GM21529 (cell line): Measurements from ENCODE around the gene RHEBL1.
"Not testable (repeated sequence)": the region's sequence is repeated elsewhere in the genome, so short reads cannot be mapped to it uniquely, and the experiment has no call there.

Source experiments
- ATAC-seq: cut with Tn5 transposase; IDR thresholded peaks from one replicate; pipeline ENCODE4 v1.9.1; 2021; ENCODE audit not compliant: unreplicated experiment

The RHEBL1 gene

DNA sequence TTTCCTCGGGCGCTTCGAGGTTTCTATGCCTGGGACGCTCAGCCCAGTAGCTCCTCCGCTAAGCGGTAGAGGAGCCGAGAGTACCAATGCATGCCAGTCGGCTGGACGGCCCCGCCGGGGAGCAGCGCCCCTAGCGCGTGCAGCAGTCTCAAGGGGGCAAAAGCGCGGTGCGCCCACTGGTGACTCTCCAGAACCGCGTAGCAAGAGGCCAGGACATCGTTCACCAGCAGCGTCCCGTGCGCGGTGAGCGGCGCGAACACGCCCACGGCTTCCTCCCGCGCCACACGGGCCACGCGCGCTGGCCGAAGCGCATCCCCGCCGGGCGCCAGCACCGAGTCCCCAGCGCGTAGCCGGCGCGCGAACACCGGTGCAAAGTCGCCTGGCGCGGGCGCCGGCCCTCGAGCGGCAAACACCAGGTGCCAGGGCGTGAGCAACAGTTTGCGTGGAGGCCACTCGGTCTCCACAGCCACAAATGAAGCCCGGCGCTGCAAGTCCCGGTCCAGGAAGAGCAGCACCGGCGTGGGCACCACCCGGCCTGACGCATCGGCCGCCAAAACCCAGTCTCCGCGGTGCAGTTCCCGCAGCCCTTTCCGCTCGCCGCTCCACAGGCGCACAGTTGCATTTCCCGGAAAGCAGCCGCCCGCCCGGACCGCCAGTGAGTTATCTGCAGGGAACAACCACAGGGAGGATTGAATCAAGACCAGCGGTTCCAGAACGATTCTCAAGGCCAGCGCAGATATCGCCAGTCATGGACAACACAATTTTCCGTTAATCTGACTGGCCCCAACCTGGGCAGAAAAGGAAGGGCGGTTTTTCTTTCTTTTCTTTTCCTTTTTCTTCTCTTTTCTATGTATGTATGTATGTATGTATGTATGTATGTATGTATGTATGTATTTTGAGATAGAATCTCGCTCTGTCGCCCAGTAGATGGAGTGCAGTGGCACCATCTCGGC, 20.3 kb upstream of the RHEBL1 start:
- ATAC-seq = no peak

DNA sequence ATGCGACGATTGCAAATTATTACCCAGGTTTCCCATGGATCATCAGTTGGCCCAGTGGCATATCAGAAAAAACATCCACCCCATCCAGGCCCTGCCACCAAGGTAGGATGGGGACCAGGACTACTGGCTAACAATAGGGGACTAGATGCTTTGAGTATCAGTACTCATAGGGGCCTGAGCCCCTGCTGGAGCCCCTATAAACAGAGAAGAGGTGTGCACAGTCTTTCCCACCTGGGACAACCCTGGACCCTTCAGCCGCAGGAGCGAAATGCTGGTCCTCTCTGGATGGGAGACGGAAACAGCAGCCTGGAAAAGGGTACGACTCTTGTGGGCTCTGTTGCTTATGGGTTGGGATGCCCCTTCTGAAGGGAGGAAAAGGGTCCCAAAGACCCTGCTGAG, 19.2 kb upstream of the RHEBL1 start:
- no peak for ATAC-seq

DNA sequence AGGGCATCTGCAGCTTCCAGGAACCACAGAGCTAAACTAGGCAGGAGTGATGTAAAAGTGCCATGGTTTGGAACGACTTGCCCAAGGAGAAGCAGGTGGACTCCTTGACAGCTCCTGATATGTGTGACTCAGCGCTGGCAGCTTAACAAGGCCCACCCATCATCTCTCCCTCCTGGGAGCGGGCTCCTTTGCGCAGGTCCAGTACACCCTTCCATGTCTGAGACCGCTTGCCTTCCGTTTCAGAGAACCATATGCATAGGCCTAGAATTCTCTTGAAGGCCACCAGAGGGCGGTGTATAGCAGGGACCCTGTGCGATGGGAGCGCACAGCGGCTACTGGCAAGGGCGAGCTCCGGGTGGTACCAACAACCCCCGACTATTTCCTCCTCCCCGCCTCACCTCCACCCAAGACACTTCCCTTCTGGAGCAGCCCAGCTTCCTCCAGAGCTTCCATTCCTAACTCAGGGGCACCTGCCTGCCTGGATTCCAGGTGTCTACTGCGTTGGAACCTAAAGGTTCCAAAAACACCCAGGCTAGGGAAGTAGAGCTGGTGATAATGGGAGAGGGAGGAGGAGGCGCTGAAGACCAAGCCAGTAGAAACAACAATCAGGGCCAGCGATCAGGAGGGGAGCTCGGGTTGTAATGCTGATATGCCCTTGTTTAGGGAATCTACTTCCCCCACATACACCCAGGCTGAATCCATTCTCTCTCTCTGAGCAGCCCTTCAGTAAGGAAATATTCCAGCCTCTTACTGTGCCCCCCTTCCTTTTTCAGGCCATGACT, 18.6 kb upstream of the RHEBL1 start:
- peak; percentile 87 for ATAC-seq

DNA sequence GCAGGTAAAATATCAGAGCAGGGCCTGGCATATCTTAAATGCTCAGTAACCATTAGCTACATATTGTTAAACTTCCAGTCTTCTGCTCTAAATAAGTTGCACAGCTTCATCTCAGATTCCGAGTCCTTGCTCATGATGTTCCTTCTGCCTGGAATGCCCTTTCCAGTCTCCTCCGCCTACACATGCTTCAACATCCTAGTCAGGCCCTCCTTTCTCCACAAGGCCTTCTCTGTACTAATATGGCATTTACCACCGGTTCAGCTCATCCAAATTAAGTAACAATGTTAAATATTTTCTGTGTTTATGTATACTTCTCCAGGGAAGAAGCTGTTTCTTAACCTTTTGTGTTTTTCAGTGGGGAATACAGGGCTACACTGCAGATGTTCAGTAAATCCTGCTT, 16.3 kb upstream of the RHEBL1 start:
- ATAC-seq = no peak

DNA sequence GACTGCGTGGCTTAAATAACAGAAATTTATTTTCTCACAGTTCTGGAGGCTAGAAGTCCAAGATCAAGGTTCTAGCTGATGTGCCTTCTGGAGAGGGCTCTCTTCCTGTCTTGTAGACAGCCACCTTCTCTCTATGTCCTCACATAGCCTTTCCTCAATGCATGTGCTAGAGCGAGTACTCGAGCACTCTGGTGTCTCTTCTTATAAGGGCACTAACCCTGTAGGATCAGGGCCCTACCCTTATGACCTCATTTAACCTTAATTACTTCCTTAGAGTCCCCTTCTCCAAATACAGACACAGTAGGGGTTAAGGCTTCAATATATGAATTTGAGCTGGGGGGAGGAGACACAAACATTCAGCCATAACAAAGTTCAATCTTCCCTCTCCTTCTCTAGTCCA, 14.7 kb upstream of the RHEBL1 start:
- ATAC-seq = no peak

DNA sequence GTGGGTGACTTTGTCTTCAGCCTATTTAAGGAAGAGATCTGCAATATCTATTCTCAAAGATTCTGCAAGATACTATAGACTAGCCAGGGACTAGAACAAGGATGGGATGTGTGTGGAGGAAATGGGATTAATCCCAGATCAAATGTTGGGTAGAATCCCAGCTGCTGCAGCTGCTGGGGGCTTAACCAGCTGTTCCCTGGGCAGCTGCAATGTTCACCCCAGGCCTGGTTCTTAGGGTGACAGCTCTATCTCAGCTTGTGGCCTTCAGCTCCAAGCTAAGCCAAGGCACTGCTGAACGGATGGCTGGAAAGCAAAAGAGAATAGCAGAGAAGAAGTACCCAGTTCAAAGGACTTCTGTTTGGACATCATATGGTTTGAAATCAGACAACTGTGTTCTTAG, 10.0 kb upstream of the RHEBL1 start:
- ATAC-seq = no peak

DNA sequence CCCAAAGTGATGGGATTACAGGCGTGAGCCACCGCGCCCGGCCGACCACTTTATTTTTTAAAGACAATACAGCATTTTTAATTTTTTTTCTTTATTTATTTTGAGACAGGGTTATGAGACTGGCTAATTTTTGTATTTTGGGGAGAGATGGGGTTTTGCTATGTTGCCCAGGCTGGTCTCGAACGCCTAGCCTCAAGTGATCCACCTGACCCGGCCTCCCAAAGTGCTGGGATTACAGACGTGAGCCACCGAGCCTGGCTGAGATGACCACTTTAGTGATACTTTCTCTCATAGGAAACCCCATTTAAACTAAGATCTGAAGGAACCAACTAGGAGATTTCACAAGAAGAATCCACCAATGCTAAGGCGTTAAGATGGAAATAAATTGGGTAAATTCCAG, 1.2 kb upstream of the RHEBL1 start:
- no peak for ATAC-seq

DNA sequence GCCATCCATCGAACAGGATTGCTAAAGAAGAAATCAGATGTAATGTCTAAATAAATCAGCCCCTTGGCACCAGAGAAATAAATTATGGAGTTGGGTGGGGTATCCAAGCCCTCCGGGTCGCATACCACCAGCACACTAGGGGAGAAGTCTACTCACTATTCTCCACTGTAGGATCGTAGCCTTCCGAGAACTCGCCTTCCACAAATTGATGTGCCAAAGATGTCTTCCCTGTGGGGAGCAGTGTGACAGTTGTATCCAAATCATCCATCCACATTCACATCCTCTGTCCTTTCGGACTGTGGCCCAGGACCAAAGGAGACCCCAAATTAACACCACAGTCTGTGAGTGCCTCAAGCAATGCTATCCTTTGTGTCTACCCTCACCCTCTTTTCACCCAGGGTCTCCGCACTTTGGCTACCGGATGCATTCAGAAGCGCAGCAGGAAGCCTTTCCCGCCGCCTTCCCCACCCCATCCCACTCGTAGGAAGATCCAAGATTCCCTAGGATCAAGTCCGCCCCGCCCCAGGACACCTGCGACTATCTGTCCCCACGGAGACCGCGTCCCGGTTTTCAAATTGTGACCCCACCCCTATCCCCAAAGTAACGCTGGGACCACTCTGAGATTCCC, 786 bp downstream of the RHEBL1 start:
- no peak for ATAC-seq

DNA sequence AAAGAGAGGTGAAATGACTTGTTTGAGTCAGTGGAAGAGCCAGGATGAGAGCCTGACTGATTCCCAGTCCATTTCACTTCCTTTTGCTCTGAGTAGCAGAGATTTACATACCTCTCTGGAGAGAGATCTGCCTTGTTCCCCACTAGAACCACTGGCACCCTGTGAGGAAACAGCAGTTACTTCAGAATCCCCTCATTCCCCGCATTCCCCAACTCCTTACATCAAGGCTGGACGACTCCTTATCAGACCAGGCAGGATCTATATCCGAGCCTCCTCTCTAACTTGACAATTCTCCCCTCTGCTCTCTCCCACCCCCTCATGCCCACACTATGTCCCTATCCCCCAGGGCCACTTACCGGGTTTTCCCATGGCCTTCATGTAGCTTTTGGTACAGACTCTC, 3.7 kb downstream of the RHEBL1 start:
- no peak for ATAC-seq

DNA sequence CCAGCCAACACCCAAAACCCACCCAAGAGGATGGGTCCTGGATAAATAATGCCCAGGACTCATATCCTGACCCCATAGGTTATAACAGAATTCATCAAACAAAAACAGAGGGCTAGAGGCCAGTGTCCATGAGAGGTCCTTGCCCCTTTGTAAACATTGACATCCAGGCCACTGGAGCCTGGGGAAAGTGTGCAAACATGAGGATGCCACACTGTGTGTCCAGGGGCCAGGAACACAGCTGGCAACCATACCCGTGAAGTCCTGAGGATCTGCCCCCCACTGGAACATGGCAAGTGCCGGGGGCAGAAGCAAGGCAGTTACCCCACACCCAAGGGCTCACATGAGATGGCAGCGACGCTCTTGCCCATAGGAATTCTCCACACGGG, 5.0 kb downstream of the RHEBL1 start:
- no peak for ATAC-seq

DNA sequence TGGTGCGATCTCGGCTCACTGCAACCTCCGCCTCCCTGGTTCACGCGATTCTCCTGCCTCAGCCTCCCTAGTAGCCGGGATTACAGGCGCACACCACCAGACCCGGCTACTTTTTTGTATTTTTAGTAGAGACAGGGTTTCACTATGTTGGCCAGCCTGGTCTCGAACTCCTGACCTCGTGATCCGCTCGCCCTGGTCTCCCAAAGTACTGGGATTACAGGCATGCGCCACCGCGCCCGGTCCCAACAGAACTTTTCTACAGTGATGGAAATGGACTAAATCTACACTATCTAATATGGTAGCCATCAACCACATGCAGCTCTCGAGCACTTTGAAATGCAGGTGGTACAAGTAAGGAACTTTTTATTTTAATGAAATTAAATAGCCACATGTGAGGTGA, 7.9 kb downstream of the RHEBL1 start:
- not testable (repeated sequence) for ATAC-seq

DNA sequence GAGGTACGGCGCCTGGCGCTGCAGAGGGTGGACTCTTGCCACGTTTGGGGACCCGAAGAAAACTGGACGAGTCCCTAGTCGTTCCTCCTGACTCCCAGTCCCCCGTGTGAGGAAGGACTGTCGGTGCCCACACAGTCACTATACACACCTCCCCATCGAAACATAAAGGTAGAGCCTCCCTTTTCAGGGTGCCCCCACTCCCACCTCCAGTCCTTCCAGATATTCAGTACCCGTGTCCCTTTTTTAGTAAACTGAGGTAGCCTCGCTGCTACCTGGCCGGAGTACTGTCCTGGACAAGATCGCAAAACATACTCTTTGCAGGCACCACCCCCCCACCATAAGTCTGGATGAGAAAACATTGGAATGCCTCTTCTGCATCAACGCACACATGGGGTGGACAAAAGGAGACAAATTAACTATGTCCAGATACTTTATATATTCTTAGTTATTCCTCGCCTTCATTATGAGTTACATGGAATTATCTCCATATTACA, 8.6 kb downstream of the RHEBL1 start:
- peak; percentile 1 for ATAC-seq

DNA sequence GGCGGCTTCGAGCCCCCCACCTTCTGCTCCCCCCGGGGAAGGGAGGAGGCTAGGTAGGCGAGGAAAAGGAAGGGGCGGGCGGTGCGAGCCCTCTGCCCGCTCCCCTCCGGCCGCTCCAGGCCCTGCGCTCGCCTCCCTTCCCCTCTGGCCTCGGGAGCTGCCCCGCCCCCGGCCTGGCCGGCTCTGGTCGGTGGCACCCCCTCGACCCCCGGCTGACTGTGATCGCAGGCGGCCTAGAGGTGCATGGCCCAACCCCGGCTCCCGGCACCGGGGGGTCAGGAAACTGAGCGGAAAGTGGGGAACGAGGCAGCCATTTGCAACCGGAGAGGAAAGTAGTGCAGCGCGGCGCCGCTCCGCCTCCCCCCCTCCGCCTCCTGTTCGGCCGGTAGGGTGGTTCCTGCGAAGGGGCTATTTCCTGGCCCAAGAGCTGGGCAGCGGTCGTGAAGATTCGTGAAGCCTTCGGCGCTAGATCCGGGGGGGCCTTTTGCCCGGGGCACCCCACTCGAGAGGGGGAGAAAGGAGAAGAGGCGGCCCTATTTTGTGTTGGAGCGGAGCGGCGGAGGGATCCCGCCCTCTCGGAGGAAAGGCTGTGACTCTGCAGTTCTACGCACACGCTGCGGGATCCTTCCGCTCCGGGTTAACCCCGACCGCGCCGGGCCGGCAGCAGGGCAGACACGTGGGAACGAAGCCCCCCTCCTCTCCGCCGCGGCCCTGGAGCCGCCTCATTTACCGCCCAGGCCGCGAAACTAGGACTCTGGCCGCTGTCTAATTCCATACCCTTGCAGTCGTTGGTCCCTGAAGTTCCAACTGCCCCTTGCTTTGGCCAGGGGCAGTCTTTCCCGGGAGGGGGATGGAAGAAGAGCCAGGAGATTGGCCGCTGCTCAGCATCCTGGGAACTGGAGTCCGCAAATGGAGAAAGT, 9.3 kb downstream of the RHEBL1 start, which contains the start of gene KMT2D:
TSS of gene KMT2D (minus strand) at position 558 of the 920 bp plus-strand sequence. CDS start 5,470 bp downstream, outside the sequence.
- ATAC-seq = peak; percentile 52

DNA sequence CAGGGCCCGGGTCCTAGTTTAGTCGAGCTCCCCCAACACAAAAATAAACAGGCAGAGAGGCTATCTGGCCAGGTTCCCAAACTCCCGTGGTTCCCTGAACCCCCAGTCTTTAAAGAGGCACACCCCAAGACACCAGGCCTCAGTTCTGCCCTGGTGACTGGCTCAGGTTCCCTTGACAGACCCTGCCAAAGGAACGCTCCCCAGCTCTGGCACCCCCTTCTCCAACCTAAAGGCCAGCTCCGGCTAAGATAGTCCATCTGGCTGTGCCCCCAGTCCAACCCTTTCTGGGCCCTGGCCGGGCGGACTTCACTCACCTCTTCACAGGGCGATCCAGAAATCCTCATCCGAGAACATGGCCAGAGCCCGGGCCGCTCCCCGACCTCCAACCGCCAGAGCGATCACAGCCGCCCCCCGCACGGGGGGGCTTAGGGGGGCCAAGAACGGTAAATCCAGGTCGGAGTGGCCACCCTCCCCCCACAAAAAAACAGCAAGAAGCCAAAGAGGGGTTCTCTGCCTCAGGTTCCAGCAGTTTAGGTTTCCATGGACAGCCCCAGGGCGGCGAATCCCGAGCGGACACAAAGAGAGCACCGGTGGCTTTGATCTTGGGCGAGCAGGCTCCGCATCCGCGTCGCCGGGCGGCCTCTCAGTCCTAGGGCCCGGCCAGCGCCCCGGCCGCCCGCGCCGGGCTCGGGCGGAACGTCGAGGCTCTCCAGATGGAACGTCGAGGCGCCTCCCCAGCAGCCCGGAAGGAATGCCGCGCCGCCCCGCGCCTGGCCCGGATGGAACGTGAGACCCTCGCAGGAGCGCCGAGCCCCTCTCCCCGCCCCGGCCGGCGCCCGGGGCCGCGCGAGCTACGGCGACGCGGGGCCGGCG, 10.2 kb downstream of the RHEBL1 start:
- peak; percentile 13 for ATAC-seq

DNA sequence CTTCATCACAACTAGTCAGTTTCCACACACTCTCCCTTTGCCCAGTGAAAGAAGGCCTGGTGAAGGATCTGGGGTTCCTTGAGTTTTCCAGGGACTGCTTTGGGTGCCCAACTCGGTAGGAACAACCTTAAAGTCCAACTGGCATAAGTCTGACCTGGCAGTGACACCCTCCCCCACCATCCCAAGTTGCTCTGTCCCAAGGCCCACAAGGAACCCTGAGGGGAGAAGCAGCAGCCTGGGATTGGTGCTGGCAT, 10.8 kb downstream of the RHEBL1 start:
- ATAC-seq = no peak

DNA sequence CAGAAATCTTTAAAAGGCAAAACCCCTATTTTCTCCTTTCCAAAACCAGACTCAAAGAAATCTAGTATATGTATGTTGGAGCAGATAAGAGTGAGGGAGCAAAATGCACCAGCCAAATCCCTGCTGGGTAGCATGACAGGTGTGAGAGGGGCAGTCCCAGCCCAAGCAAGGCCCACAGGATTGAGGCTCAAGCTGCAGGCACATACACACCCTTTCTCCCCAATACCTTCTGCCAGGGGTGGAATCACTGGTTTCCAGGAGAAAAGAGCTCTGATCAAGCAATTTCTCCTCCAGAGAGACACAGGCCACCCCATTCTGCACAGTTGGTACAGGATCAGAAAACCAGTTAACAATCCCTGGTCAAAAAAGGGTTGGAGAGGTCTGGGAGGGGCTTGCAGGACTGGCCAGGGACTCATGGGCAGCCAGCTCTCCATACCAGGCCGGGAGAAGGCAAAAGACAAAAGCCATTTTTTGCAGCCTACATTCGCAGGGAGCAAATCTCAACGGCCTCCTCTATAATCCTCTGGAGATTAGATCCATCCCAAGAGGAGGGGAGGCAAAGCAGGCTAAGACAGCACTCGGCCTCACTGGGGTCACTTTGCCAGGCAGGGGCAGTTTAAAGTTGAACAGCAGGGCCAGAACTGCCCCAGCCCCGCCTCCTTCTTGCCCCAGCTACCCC, 11.3 kb downstream of the RHEBL1 start:
- ATAC-seq = no peak

DNA sequence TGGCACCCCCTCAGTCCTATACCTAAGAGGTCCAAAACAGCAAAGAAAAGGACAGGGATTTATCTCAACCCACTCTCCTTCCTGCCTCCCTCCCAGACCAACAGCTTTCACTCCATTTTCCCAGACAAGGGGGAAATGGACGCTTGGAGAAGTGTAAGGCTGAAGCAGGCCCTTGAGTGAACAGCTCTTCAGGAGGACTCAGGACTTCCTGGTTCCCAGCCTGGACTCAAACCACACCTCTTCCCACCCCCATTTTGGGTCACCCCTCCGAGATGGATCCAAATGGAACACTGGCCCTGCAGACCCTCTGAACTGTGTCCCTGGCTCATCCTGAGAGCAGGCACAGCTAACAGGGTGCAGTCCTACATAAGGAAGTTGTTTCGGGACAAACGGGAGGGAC, 11.9 kb downstream of the RHEBL1 start:
- ATAC-seq = no peak

DNA sequence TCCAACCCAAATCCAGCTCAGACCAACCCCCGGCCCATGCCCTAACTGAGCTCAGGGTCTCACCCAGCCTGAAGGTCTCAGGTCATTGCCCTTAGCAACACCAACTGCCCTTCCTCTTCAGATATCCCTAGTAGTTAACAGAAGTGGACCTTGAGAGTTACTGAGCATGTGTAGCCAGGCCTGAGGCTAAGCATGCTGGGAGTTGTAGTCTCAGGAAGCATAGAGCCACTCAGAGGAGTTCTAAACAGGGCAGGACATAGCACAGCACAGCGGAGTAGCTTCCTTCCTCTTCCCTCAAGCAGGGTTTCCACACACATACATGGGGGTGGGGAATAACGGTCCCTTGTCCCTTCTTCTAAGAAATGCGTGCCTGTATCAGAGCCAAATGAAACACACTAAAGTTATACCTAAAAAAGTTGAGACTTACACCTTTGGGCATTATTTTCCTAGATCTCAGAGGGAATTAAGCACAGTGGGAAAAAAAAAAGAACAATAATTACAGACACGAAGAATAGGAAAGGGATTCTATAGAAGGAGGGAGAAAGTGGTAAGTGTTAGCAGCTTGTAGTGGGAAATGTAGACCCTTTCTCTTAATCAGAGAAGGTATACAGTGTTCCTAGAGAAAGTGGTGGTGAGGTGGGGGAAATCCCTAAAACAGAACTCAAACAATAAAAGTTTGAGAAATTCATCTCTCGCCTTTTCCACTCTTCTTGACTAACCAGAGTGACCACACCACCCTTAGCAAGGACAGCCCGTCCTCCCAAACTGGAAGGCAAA, 13.6 kb downstream of the RHEBL1 start:
- ATAC-seq = peak; percentile 71
